ENCODE data around the gene FCAR. TPM values are rescaled to one million over a fixed set of nuclear protein-coding genes. Genes with fewer than 3 reads are reported as not detected.

FCAR gene
- total and polyA plus RNA-seq, 12 donors: 0.19 to 1.8 (median 0.67) TPM; not detected in 4

GRCh38 chr19:54882758-54883157, 8.7 kb downstream of the FCAR start:
- peak in 1 of 9 donors; percentile 24 for TF ChIP-seq CTCF (IDR thresholded peaks at IDR 0.05)
- H3K36me3 ChIP-seq: no peaks in the 10 kb centered on the region
- intact Hi-C loops (cut with DNase I): no loop called here
- H3K9me3 ChIP-seq: no peaks in the 10 kb centered on the region
- 67 to 74% methylated on average over 7 of the region's 7 CpGs for WGBS, 2 donors
- H3K4me1 ChIP-seq: peaks cover 0 to 4% (median 0%) of the 10 kb centered on the region in 9 donors
- H3K27ac ChIP-seq: no peak overlapping the region
- ATAC-seq (no peak), DNase-seq (no peak)
- H3K4me3 ChIP-seq: no peak overlapping the region
- H3K27me3 ChIP-seq: peaks cover 0 to 62% (median 31%) of the 10 kb centered on the region in 7 donors

- Histone ChIP-seq H3K9me3 (no peaks in the 10 kb centered on the region), H3K4me3 (no peak overlapping the region), H3K27me3 (peaks cover 0 to 62% (median 36%) of the 10 kb centered on the region in 7 donors), H3K27ac (no peak overlapping the region), H3K36me3 (peaks cover 0 to 5% (median 0%) of the 10 kb centered on the region in 9 donors), H3K4me1 (peaks cover 0 to 4% (median 0%) of the 10 kb centered on the region in 9 donors)
- intact Hi-C loops (cut with DNase I): no loop called here
- WGBS, 2 donors: 76 to 85% methylated on average over 9 of the region's 9 CpGs
- no peak for TF ChIP-seq CTCF (IDR thresholded peaks at IDR 0.05)
- ATAC-seq (no peak), DNase-seq (no peak)
Measured at GRCh38 chr19:54883228-54883627, 9.2 kb downstream of the FCAR start.

GRCh38 chr19:54888239-54888638, 14.2 kb downstream of the FCAR start:
- 89 to 92% methylated on average over 10 of the region's 10 CpGs for WGBS, 2 donors
- no peak for ATAC-seq
- Histone ChIP-seq H3K9me3 (no peaks in the 10 kb centered on the region), H3K4me1 (no peaks in the 10 kb centered on the region), H3K4me3 (no peak overlapping the region), H3K27me3 (peaks cover 0 to 23% (median 12%) of the 10 kb centered on the region in 7 donors), H3K36me3 (peaks cover 0 to 18% (median 0%) of the 10 kb centered on the region in 9 donors), H3K27ac (no peak overlapping the region)
- intact Hi-C loops (cut with DNase I): no loop called here
- TF ChIP-seq CTCF (IDR thresholded peaks at IDR 0.05): no peak
- no peak for DNase-seq

GRCh38 chr19:54889566-54889965, 15.5 kb downstream of the FCAR start:
- WGBS, 2 donors: 83 to 84% methylated on average over 11 of the region's 11 CpGs
- peaks cover 0 to 26% (median 11%) of the 10 kb centered on the region in 7 donors for H3K27me3 ChIP-seq

More at GRCh38 chr19:54889566-54889965, 15.5 kb downstream of the FCAR start:
- no peak for TF ChIP-seq CTCF (IDR thresholded peaks at IDR 0.05)
- Histone ChIP-seq H3K27ac (no peak overlapping the region), H3K36me3 (peaks cover 0 to 18% (median 0%) of the 10 kb centered on the region in 9 donors), H3K4me1 (no peaks in the 10 kb centered on the region), H3K9me3 (no peaks in the 10 kb centered on the region), H3K4me3 (no peak overlapping the region)
- ATAC-seq (no peak), DNase-seq (no peak)
- intact Hi-C loops (cut with DNase I): no loop called here
